A549 (cell line): ENCODE results near the gene UCP3. TPM values are rescaled to one million over a fixed set of nuclear protein-coding genes. Genes with fewer than 3 reads are reported as not detected.
A peak's percentile ranks its signal among the peaks of the same experiment; 100 is the strongest.

Source experiments
- ATAC-seq, 2 experiments: fragments of 200-7000 bp in 1 of 2; fragments of >200 bp in 1 of 2; cut with Nextera tagmentation in 1 of 2; cut with Tn5 transposase in 1 of 2; 3 replicates each; pipeline versions ENCODE4 v1.8.0 to v1.9.1; 2018 to 2020; ENCODE audit warnings: mild to moderate bottlenecking in 1 of 2, moderate library complexity in 1 of 2
- CTCF ChIA-PET: fragments of 300-600 bp; sonication (Branson Sonifier 250); formaldehyde crosslinking; extraction: SDS; loops from one replicate; lab custom pipeline; 2021; ENCODE audit warnings: antibody characterized with exemption, inconsistent platforms; lab: Yijun Ruan, JAX
- POLR2A ChIA-PET: fragments of 350-600 bp; formaldehyde crosslinking; extraction: SDS; loops from one replicate; lab custom pipeline; 2021; ENCODE audit warnings: antibody characterized with exemption, inconsistent platforms; lab: Yijun Ruan, JAX
- DNase-seq, 2 experiments: peaks; one replicate each; pipeline versions ENCODE4 v3.0.0 to v3.0.0-alpha.2; 2011 to 2016; ENCODE audit warnings: low read depth in 1 of 2, low spot score in 1 of 2
- FAIRE-seq: peaks from 2 replicates; lab custom pipeline; 2011; peaks lifted over from hg19 to GRCh38; lab: Jason Lieb, UNC
- H3K27ac ChIP-seq, 2 experiments: fragments of >200 bp; sonication (Bioruptor Twin); formaldehyde crosslinking; 3 replicates each; pipeline ENCODE4 v1.5.1; 2016 to 2017
- H3K4me1 ChIP-seq: fragments of >200 bp; sonication (Bioruptor Twin); formaldehyde crosslinking; 3 replicates; pipeline ENCODE4 v1.6.1; 2016
- H3K4me2 ChIP-seq: fragments of >200 bp; sonication (Bioruptor Twin); formaldehyde crosslinking; 3 replicates; pipeline ENCODE4 v1.6.1; 2016
- H3K4me3 ChIP-seq: fragments of >200 bp; sonication (Bioruptor Twin); formaldehyde crosslinking; 3 replicates; pipeline ENCODE4 v1.5.1; 2016
- H3K9me3 ChIP-seq: fragments of >200 bp; sonication (Bioruptor Twin); formaldehyde crosslinking; 3 replicates; pipeline ENCODE4 v1.6.1; 2016
- CBX2 ChIP-seq: fragments of 200-600 bp; sonication (generic); IDR thresholded peaks from 2 replicates; pipeline ENCODE4 v1.6.1; 2016; ENCODE audit warnings: low read depth, mild to moderate bottlenecking, borderline replicate concordance
- CBX8 ChIP-seq: fragments of 200-600 bp; sonication (generic); IDR thresholded peaks from 2 replicates; pipeline ENCODE4 v1.6.1; 2016
- CEBPB ChIP-seq, 2 experiments: fragments of >200 bp in 1 of 2; sonication (Bioruptor Twin) in 1 of 2; formaldehyde crosslinking in 1 of 2; IDR thresholded peaks; 2 replicates each; pipeline ENCODE4 v1.6.1; 2012 to 2016
- CHD2 ChIP-seq: fragments of 150-350 bp; IDR thresholded peaks from 2 replicates; pipeline ENCODE4 v1.6.1; 2014; ENCODE audit warnings: low read length; ENCODE audit not compliant: partially characterized antibody
- CHD4 ChIP-seq: fragments of 200-600 bp; sonication (generic); IDR thresholded peaks from 2 replicates; pipeline ENCODE4 v1.6.1; 2016; ENCODE audit warnings: antibody characterized with exemption, mild to moderate bottlenecking, borderline replicate concordance
- EHF ChIP-seq: fragments of 250-450 bp; sonication (Bioruptor Pico); IDR thresholded peaks from 2 replicates; pipeline ENCODE4 v1.5.0; 2020; ENCODE audit warnings: mild to moderate bottlenecking
- EHMT2 ChIP-seq: fragments of 200-600 bp; sonication (generic); IDR thresholded peaks from 2 replicates; pipeline ENCODE4 v1.6.1; 2016; ENCODE audit warnings: antibody characterized with exemption, low read depth, mild to moderate bottlenecking, moderate library complexity
- ESRRA ChIP-seq: fragments of 150-350 bp; IDR thresholded peaks from 2 replicates; pipeline ENCODE4 v1.6.1; 2014; ENCODE audit warnings: mild to moderate bottlenecking, low read length, borderline replicate concordance
- FOXS1 ChIP-seq: fragments of 250-450 bp; sonication (Bioruptor Pico); IDR thresholded peaks from 2 replicates; pipeline ENCODE4 v1.5.0; 2020; ENCODE audit warnings: mild to moderate bottlenecking, moderate library complexity
- HDAC2 ChIP-seq: fragments of 200-600 bp; sonication (generic); IDR thresholded peaks from 2 replicates; pipeline ENCODE4 v1.6.1; 2016
- HEYL ChIP-seq: fragments of 250-450 bp; sonication (Bioruptor Pico); IDR thresholded peaks from 2 replicates; pipeline ENCODE4 v1.8.0; 2021; ENCODE audit warnings: mild to moderate bottlenecking, moderate library complexity
- HOXA7 ChIP-seq: fragments of 250-450 bp; sonication (Bioruptor Pico); IDR thresholded peaks from 2 replicates; pipeline ENCODE4 v1.5.0; 2020; ENCODE audit warnings: mild to moderate bottlenecking, moderate library complexity
- HOXB5 ChIP-seq: fragments of 250-450 bp; sonication (Bioruptor Pico); IDR thresholded peaks from 2 replicates; pipeline ENCODE4 v1.5.0; 2020; ENCODE audit warnings: mild to moderate bottlenecking, moderate library complexity
- JUN ChIP-seq, 2 experiments: fragments of >200 bp; sonication (Bioruptor Twin); formaldehyde crosslinking; IDR thresholded peaks; 2 replicates in 1 of 2; 3 replicates in 1 of 2; pipeline ENCODE4 v1.6.1; 2016 to 2017
- KDM5A ChIP-seq: fragments of 200-600 bp; sonication (generic); IDR thresholded peaks from 2 replicates; pipeline ENCODE4 v1.6.1; 2016; ENCODE audit warnings: antibody characterized with exemption, mild to moderate bottlenecking
- MYC ChIP-seq: IDR thresholded peaks from 2 replicates; pipeline ENCODE4 v1.6.1; 2012; ENCODE audit warnings: mild to moderate bottlenecking, inconsistent platforms, low read length, improper control_type of control experiment, borderline replicate concordance
- NPAS2 ChIP-seq: fragments of 250-450 bp; sonication (Bioruptor Pico); IDR thresholded peaks from 2 replicates; pipeline ENCODE4 v1.8.0; 2022; ENCODE audit warnings: mild to moderate bottlenecking, moderate library complexity, borderline replicate concordance
- NR3C1 ChIP-seq: fragments of >200 bp; sonication (Bioruptor Twin); formaldehyde crosslinking; IDR thresholded peaks from 3 replicates; pipeline ENCODE4 v1.6.1; 2017
- PHF8 ChIP-seq: fragments of 200-600 bp; sonication (generic); IDR thresholded peaks from 2 replicates; pipeline ENCODE4 v1.6.1; 2016; ENCODE audit warnings: low read depth, mild to moderate bottlenecking, antibody characterized with exemption, moderate library complexity, borderline replicate concordance
- POLR2A ChIP-seq: IDR thresholded peaks from 2 replicates; pipeline ENCODE4 v1.6.1; 2012; ENCODE audit warnings: mild to moderate bottlenecking, low read length
- RCOR1 ChIP-seq: fragments of 150-350 bp; IDR thresholded peaks from 2 replicates; pipeline ENCODE4 v1.6.1; 2014; ENCODE audit warnings: antibody characterized with exemption, low read length, low read depth
- RFX5 ChIP-seq: fragments of 450-650 bp; IDR thresholded peaks from 2 replicates; pipeline ENCODE4 v1.7.1; 2014; ENCODE audit warnings: antibody characterized with exemption, mild to moderate bottlenecking, moderate library complexity
- RNF2 ChIP-seq: fragments of 200-600 bp; sonication (generic); IDR thresholded peaks from 2 replicates; pipeline ENCODE4 v1.6.1; 2016; ENCODE audit warnings: low read depth, mild to moderate bottlenecking, antibody characterized with exemption, moderate library complexity, borderline replicate concordance
- TP53 ChIP-seq: fragments of 250-450 bp; sonication (Bioruptor Pico); IDR thresholded peaks from 2 replicates; pipeline ENCODE4 v1.5.0; 2021; ENCODE audit warnings: mild to moderate bottlenecking, moderate library complexity
- ZFP36 ChIP-seq: fragments of 450-650 bp; IDR thresholded peaks from 2 replicates; pipeline ENCODE4 v1.6.1; 2014; ENCODE audit warnings: borderline replicate concordance; ENCODE audit not compliant: partially characterized antibody
- WGBS: methylation state at CpG from one replicate; pipeline ENCODE4 v1.1.6; 2017; ENCODE audit errors: missing lambda C conversion rate; 5-methylcytosine and 5-hydroxymethylcytosine counted together
- polyA plus RNA-seq, 4 experiments: library from polyadenylated mRNA; depleted of rRNA in 3 of 4; stranded (reverse); fragments of >200 nt; fragmentation: RNase III in 1 of 4; extraction: RNeasy Plus Mini Kit Qiagen cat#74134 plus additional on column Dnase treatment in 1 of 4; gene quantifications; 2 replicates in 3 of 4; 3 replicates in 1 of 4; pipeline ENCODE4 v1.2.3, GENCODE V29; 2011 to 2017
- TF ChIP-seq, protein P1 (sequence below): fragments of 450-650 bp; IDR thresholded peaks from 2 replicates; pipeline ENCODE4 v1.6.1; 2014; ENCODE audit warnings: antibody characterized with exemption
- TF ChIP-seq, protein P2 (sequence below): fragments of 250-450 bp; sonication (Bioruptor Pico); IDR thresholded peaks from 2 replicates; pipeline ENCODE4 v1.5.0; 2021; ENCODE audit warnings: mild to moderate bottlenecking, moderate library complexity, borderline replicate concordance
- TF ChIP-seq, protein P3 (sequence below): IDR thresholded peaks from 2 replicates; pipeline ENCODE4 v1.6.1; 2012

Gene UCP3
- polyA plus RNA-seq, 2 of the 4 experiments (the other 2 are of a cell fraction): 1.3 to 1.5 TPM

DNA sequence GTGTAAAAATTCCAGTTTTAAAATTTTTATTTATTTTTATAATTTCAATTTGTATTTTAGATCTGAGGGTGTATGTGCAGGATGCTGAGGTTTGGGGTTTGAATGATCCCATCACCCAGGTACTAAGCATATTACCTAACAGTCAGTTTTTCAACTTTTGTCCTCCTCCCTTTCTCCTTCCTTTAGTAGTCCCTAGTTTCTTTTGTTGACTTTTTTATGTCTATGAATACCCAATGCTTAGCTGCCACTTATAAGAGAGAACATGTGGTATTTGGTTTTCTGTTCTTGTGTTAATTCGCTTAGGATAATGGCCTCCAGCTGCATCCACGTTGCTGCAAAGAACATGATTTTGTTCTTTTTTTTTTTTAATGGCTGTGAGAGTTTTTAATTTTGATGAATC lies 35.7 kb upstream of the UCP3 start:
- Histone ChIP-seq H3K27ac (no peak overlapping the region), H3K4me3 (no peak overlapping the region), H3K9me3 (no peaks in the 10 kb centered on the region), H3K4me2 (no peak overlapping the region), H3K4me1 (no peaks in the 10 kb centered on the region)
- no peak for DNase-seq
- WGBS: 87% methylated on average over 2 of the region's 2 CpGs
- ChIA-PET CTCF (interaction anchor here (1.4 kb wide), 1 partner anchor 419 kb away, joined by 3 read pairs; no protein-coding TSS in a partner anchor), POLR2A (no interaction called here)
- no peak for FAIRE-seq
- TF ChIP-seq MYC (no peak), RCOR1 (no peak), POLR2A (no peak), EHMT2 (no peak), HDAC2 (no peak), HEYL (CRISPR knock-in tag) (no peak)
- TF ChIP-seq, protein P1, sequence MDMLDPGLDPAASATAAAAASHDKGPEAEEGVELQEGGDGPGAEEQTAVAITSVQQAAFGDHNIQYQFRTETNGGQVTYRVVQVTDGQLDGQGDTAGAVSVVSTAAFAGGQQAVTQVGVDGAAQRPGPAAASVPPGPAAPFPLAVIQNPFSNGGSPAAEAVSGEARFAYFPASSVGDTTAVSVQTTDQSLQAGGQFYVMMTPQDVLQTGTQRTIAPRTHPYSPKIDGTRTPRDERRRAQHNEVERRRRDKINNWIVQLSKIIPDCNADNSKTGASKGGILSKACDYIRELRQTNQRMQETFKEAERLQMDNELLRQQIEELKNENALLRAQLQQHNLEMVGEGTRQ: no peak
- no peak for ATAC-seq

DNA sequence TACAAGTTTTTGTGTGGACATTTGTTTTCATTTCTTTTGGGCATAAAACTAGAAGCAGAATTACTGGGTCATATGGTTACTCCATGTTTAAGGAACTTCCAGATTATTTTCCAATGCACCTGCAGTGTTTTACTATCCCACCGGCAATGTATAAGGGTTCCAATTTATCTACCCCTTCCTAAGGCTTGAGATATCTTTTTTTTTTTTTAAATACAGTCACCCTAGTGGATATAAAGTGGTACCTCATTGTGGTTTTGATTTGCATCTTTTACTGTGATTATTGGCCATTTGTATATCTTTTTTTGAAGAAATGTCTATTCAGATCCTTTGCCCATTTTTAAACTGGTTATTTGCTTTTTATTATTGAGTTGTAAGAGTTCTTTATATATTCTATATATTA lies 34.6 kb upstream of the UCP3 start:
- Histone ChIP-seq H3K4me2 (no peak overlapping the region), H3K27ac (no peak overlapping the region), H3K9me3 (no peaks in the 10 kb centered on the region), H3K4me1 (no peaks in the 10 kb centered on the region), H3K4me3 (no peak overlapping the region)
- 88% methylated on average over 1 of the region's 1 CpG for WGBS
- ATAC-seq (no peak), FAIRE-seq (no peak), DNase-seq (no peak)
- ChIA-PET CTCF (interaction anchor here (1.4 kb wide), 1 partner anchor 417 kb away, joined by 3 read pairs; no protein-coding TSS in a partner anchor), POLR2A (no interaction called here)
- TF ChIP-seq HOXA7 (no peak), HOXB5 (no peak), HEYL (CRISPR knock-in tag) (no peak), RFX5 (no peak), CBX2 (no peak), CEBPB (IDR thresholded peaks at IDR 0.05) (no peak), PHF8 (no peak), EHF (CRISPR knock-in tag) (no peak), NPAS2 (CRISPR knock-in tag) (no peak), CHD2 (no peak), ESRRA (no peak)
- TF ChIP-seq, protein P2, sequence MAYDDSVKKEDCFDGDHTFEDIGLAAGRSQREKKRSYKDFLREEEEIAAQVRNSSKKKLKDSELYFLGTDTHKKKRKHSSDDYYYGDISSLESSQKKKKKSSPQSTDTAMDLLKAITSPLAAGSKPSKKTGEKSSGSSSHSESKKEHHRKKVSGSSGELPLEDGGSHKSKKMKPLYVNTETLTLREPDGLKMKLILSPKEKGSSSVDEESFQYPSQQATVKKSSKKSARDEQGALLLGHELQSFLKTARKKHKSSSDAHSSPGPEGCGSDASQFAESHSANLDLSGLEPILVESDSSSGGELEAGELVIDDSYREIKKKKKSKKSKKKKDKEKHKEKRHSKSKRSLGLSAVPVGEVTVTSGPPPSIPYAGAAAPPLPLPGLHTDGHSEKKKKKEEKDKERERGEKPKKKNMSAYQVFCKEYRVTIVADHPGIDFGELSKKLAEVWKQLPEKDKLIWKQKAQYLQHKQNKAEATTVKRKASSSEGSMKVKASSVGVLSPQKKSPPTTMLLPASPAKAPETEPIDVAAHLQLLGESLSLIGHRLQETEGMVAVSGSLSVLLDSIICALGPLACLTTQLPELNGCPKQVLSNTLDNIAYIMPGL (CRISPR knock-in tag): no peak
- TF ChIP-seq, protein P3, sequence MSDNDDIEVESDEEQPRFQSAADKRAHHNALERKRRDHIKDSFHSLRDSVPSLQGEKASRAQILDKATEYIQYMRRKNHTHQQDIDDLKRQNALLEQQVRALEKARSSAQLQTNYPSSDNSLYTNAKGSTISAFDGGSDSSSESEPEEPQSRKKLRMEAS: no peak

DNA sequence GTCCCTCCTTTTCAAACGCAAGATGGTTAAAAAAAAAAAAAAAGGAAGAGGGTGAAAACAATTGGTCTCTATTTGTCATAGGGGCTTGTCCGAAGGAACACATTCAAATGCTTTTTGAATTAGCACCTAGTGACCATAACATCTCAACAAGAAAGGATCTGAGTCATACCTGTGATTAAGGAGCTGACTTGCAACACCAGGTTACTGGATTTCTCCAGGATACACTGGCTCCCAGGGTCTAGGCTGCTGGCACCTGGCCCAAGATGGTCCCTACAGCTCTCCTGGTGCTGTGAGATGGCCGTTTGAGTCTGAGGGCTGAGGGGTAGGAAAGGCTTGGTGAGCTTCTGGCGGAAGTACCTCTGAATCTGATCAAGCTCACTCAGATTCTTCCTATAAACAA lies 28.4 kb upstream of the UCP3 start:
- WGBS: 76% methylated on average over 4 of the region's 4 CpGs
- TF ChIP-seq HOXA7 (no peak), CHD2 (no peak), FOXS1 (CRISPR knock-in tag) (no peak), HOXB5 (no peak), JUN (IDR thresholded peaks at IDR 0.05) (no peak), ZFP36 (no peak), KDM5A (no peak), TP53 (CRISPR knock-in tag) (no peak), RNF2 (no peak), PHF8 (no peak), CBX8 (no peak), CHD4 (no peak), NR3C1 (no peak), HEYL (CRISPR knock-in tag) (no peak)
- TF ChIP-seq, protein P3: no peak
- CTCF ChIA-PET: interaction anchor here (0.9 kb wide), 1 partner anchor 55 kb away, joined by 7 read pairs; the partner anchor contains the start of gene UCP2
- Histone ChIP-seq H3K27ac (no peak overlapping the region), H3K4me3 (no peak overlapping the region), H3K4me1 (peaks cover 32% of the 10 kb centered on the region), H3K9me3 (no peaks in the 10 kb centered on the region), H3K4me2 (peak overlapping the region; percentile 17; the same call in 1 of the 3 replicates)
- peak; percentile 53 to 64; a peak in 4 of 6 replicates for ATAC-seq
- POLR2A ChIA-PET: interaction anchor here (1.0 kb wide), 1 partner anchor 17 kb away, joined by 3 read pairs; no protein-coding TSS in a partner anchor
- DNase-seq: peak in 1 of 2 experiments; percentile 21
- no peak for FAIRE-seq
